ENCODE data around the gene POLR1G.
"Not testable (repeated sequence)": the region's sequence is repeated elsewhere in the genome, so short reads cannot be mapped to it uniquely, and the experiment has no call there.

GRCh38 chr19:45407585-45407984 lies 1.1 kb downstream of the POLR1G start:
- not testable (repeated sequence) for TF ChIP-seq CTCF (IDR thresholded peaks at IDR 0.05); POLR2AphosphoS5 (IDR thresholded peaks at IDR 0.05); POLR2A (IDR thresholded peaks at IDR 0.05; ENCODE audit: low read depth)
